HepG2 (cell line): Measurements from ENCODE around the gene MRGPRF. TPM values are rescaled to one million over a fixed set of nuclear protein-coding genes. Genes with fewer than 3 reads are reported as not detected.

ENCODE experiments used
- ATF7-NPFF ChIP-seq: sonication (generic); formaldehyde crosslinking; IDR thresholded peaks from 2 replicates; pipeline ENCODE4 v1.8.1; 2023; ENCODE audit warnings: mild to moderate bottlenecking, low read depth, missing genetic modification reagents, moderate library complexity
- BCL6 ChIP-seq: IDR thresholded peaks from 2 replicates; pipeline ENCODE4 v1.6.1; 2016; ENCODE audit warnings: missing genetic modification reagents, missing compliant biosample characterization
- BORCS8-MEF2B ChIP-seq: sonication (generic); formaldehyde crosslinking; IDR thresholded peaks from 2 replicates; pipeline ENCODE4 v1.8.0; 2022; ENCODE audit warnings: mild to moderate bottlenecking, missing genetic modification reagents
- FOSL2 ChIP-seq: sonication (generic); formaldehyde crosslinking; IDR thresholded peaks from 2 replicates; pipeline ENCODE4 v1.4.0; 2020; ENCODE audit warnings: missing genetic modification reagents
- KDM2A ChIP-seq: sonication (generic); formaldehyde crosslinking; IDR thresholded peaks from 2 replicates; pipeline ENCODE4 v1.4.0; 2020; ENCODE audit warnings: low read depth, missing genetic modification reagents, borderline replicate concordance
- KIAA2018 ChIP-seq: sonication (generic); formaldehyde crosslinking; IDR thresholded peaks from 2 replicates; pipeline ENCODE4 v1.5.0; 2020; ENCODE audit warnings: mild to moderate bottlenecking, missing genetic modification reagents, borderline replicate concordance
- PHF21A ChIP-seq: sonication (generic); formaldehyde crosslinking; IDR thresholded peaks from 2 replicates; pipeline ENCODE4 v1.5.0; 2020; ENCODE audit warnings: mild to moderate bottlenecking, missing genetic modification reagents
- POLR2AphosphoS5 ChIP-seq: IDR thresholded peaks from 2 replicates; pipeline ENCODE4 v1.6.1; 2012; ENCODE audit warnings: low read depth, low read length
- SAFB2 ChIP-seq: sonication (generic); formaldehyde crosslinking; IDR thresholded peaks from 2 replicates; pipeline ENCODE4 v1.5.1; 2020; ENCODE audit warnings: missing genetic modification reagents, low read depth, mild to moderate bottlenecking, borderline replicate concordance
- SP4 ChIP-seq: sonication (generic); formaldehyde crosslinking; IDR thresholded peaks from 2 replicates; pipeline ENCODE4 v1.8.1; 2023; ENCODE audit warnings: mild to moderate bottlenecking, missing genetic modification reagents
- TFDP1 ChIP-seq: IDR thresholded peaks from 2 replicates; pipeline ENCODE4 v1.6.1; 2016; ENCODE audit warnings: missing compliant biosample characterization, missing genetic modification reagents, borderline replicate concordance
- ZBTB38 ChIP-seq: sonication (generic); formaldehyde crosslinking; IDR thresholded peaks from 2 replicates; pipeline ENCODE4 v1.5.1; 2020; ENCODE audit warnings: mild to moderate bottlenecking, missing genetic modification reagents
- ZFAT ChIP-seq: sonication (generic); formaldehyde crosslinking; conservative IDR thresholded peaks from 2 replicates; pipeline ENCODE4 v1.8.1; 2023; ENCODE audit warnings: missing genetic modification reagents, inconsistent platforms
- ZFP36 ChIP-seq: fragments of 150-350 bp; IDR thresholded peaks from 2 replicates; pipeline ENCODE4 v1.6.1; 2018; ENCODE audit warnings: borderline replicate concordance, low read length, low read depth; ENCODE audit not compliant: partially characterized antibody
- polyA plus RNA-seq, 8 experiments: library from polyadenylated mRNA; depleted of rRNA in 3 of 8; stranded (reverse) in 7 of 8; unstranded in 1 of 8; fragments of >200 nt; fragmentation: Illumina TruSeq in 4 of 8; extraction: Trizol in 4 of 8; gene quantifications; 2 replicates each; pipeline versions ENCODE4 v1.2.1 to v1.2.3, GENCODE V29; 2011 to 2016; ENCODE audit warnings: low read depth in 4 of 8, missing spikeins in 1 of 8, mixed read lengths in 1 of 8; ENCODE audit not compliant: insufficient read depth in 1 of 8
- total RNA-seq, 5 experiments: library from RNA; depleted of rRNA; stranded (reverse); fragments of >200 nt; fragmentation: Illumina TruSeq; extraction: Trizol; gene quantifications; 2 replicates each; pipeline ENCODE4 v1.2.3, GENCODE V29; 2016; ENCODE audit warnings: low read depth in 1 of 5
- TF ChIP-seq, protein P1 (sequence below): sonication (generic); formaldehyde crosslinking; IDR thresholded peaks from 2 replicates; pipeline ENCODE4 v1.8.0; 2023; ENCODE audit warnings: mild to moderate bottlenecking, missing genetic modification reagents
- TF ChIP-seq, protein P2 (sequence below): sonication (generic); formaldehyde crosslinking; IDR thresholded peaks from 2 replicates; pipeline ENCODE4 v1.4.0; 2020; ENCODE audit warnings: missing genetic modification reagents

MRGPRF gene
- total and polyA plus RNA-seq, 2 of the 13 experiments (the other 11 are each of a cell fraction or from before 2014, with no cell fraction given) = not detected

GRCh38 chr11:69048694-69049489, 35.8 kb upstream of the MRGPRF start, which contains the start of gene TPCN2 (continued):
- TF ChIP-seq, protein P1, sequence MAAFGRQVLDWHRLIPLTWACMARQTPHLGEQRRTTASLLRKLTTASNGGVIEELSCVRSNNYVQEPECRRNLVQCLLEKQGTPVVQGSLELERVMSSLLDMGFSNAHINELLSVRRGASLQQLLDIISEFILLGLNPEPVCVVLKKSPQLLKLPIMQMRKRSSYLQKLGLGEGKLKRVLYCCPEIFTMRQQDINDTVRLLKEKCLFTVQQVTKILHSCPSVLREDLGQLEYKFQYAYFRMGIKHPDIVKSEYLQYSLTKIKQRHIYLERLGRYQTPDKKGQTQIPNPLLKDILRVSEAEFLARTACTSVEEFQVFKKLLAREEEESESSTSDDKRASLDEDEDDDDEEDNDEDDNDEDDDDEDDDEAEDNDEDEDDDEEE (CRISPR knock-in tag) = 0 out of 2 replicates have a peak, but pooled peaks have one; percentile 40
- TF ChIP-seq TFDP1 (CRISPR knock-in tag) = 0 out of 2 replicates have a peak, but pooled peaks have one; percentile 62
- TF ChIP-seq BORCS8-MEF2B (CRISPR knock-in tag) = no peak
- TF ChIP-seq POLR2AphosphoS5 = peak; percentile 78
- TF ChIP-seq ZFP36 = no peak
- TF ChIP-seq, protein P2, sequence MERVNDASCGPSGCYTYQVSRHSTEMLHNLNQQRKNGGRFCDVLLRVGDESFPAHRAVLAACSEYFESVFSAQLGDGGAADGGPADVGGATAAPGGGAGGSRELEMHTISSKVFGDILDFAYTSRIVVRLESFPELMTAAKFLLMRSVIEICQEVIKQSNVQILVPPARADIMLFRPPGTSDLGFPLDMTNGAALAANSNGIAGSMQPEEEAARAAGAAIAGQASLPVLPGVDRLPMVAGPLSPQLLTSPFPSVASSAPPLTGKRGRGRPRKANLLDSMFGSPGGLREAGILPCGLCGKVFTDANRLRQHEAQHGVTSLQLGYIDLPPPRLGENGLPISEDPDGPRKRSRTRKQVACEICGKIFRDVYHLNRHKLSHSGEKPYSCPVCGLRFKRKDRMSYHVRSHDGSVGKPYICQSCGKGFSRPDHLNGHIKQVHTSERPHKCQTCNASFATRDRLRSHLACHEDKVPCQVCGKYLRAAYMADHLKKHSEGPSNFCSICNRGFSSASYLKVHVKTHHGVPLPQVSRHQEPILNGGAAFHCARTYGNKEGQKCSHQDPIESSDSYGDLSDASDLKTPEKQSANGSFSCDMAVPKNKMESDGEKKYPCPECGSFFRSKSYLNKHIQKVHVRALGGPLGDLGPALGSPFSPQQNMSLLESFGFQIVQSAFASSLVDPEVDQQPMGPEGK (CRISPR knock-in tag) = 0 out of 2 replicates have a peak, but pooled peaks have one; percentile 24
- TF ChIP-seq KIAA2018 (CRISPR knock-in tag) = no peak
- TF ChIP-seq ZBTB38 = 0 out of 2 replicates have a peak, but pooled peaks have one; percentile 39
- TF ChIP-seq BCL6 (CRISPR knock-in tag) = no peak
- TF ChIP-seq ZFAT = no peak
- TF ChIP-seq SP4 = peak; percentile 82
- TF ChIP-seq KDM2A (CRISPR knock-in tag) = peak; percentile 62; the same call in 1 of the 2 replicates
- TF ChIP-seq PHF21A (CRISPR knock-in tag) = peak; percentile 25; the same call in 1 of the 2 replicates
- no peak for TF ChIP-seq FOSL2 (CRISPR knock-in tag)
- no peak for TF ChIP-seq SAFB2 (CRISPR knock-in tag)
- peak; percentile 58 for TF ChIP-seq ATF7-NPFF (CRISPR knock-in tag)
